ENCODE measurements around the gene MDN1. TPM values are rescaled to one million over a fixed set of nuclear protein-coding genes. Genes with fewer than 3 reads are reported as not detected.

Gene MDN1
- total RNA-seq, 2 donors from 2014 or later: 85.4 to 145 TPM

- Histone ChIP-seq H3K36me3 (ENCODE audit: control insufficient read depth, insufficient read depth, low read length) (peaks cover 92% of the 10 kb centered on the region), H3K4me3 (ENCODE audit: low read length) (no peak overlapping the region), H3K27ac (ENCODE audit: low read depth, low read length) (no peak overlapping the region), H3K27me3 (ENCODE audit: control insufficient read depth, insufficient read depth, low read length, poor library complexity, severe bottlenecking) (no peaks in the 10 kb centered on the region), H3K9me3 (ENCODE audit: control insufficient read depth, low read length) (no peaks in the 10 kb centered on the region), H3K4me1 (ENCODE audit: control insufficient read depth, insufficient read depth, low read length) (peaks cover 5% of the 10 kb centered on the region), H3K9ac (ENCODE audit: extremely low read depth, low read length, poor library complexity, severe bottlenecking) (no peak overlapping the region)
- H3K27me3 Mint-ChIP-seq (ENCODE audit: insufficient read depth): no peaks in the 10 kb centered on the region
- H3K4me1 Mint-ChIP-seq: peaks cover 24% of the 10 kb centered on the region
- no peaks in the 10 kb centered on the region for H3K9me3 Mint-ChIP-seq
- H3K4me3 Mint-ChIP-seq: no peak overlapping the region
- peaks cover 80% of the 10 kb centered on the region for H3K36me3 Mint-ChIP-seq (ENCODE audit: low read depth)
- DNase-seq: no peak
- WGBS, 2 experiments (ENCODE audit: insufficient coverage in 1 of 2, insufficient read length in 1 of 2): 70% methylated on average over 5 of the region's 6 CpGs; no CpG with 5 or more reads in 1 of the 2 experiments
- peak overlapping the region; percentile 80 for H3K27ac Mint-ChIP-seq
- TF ChIP-seq, protein P1, sequence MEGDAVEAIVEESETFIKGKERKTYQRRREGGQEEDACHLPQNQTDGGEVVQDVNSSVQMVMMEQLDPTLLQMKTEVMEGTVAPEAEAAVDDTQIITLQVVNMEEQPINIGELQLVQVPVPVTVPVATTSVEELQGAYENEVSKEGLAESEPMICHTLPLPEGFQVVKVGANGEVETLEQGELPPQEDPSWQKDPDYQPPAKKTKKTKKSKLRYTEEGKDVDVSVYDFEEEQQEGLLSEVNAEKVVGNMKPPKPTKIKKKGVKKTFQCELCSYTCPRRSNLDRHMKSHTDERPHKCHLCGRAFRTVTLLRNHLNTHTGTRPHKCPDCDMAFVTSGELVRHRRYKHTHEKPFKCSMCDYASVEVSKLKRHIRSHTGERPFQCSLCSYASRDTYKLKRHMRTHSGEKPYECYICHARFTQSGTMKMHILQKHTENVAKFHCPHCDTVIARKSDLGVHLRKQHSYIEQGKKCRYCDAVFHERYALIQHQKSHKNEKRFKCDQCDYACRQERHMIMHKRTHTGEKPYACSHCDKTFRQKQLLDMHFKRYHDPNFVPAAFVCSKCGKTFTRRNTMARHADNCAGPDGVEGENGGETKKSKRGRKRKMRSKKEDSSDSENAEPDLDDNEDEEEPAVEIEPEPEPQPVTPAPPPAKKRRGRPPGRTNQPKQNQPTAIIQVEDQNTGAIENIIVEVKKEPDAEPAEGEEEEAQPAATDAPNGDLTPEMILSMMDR (conservative IDR thresholded peaks at IDR 0.05): no peak
Observed at GRCh38 chr6:89669002-89669401, 150.6 kb downstream of the MDN1 start.

- 31 to 72% methylated on average over 1 to 5 of the region's 5 CpGs for WGBS, 2 experiments (ENCODE audit: insufficient coverage in 1 of 2, insufficient read length in 1 of 2)
- H3K27me3 Mint-ChIP-seq (ENCODE audit: insufficient read depth): no peaks in the 10 kb centered on the region
Observed at GRCh38 chr6:89667872-89668556, 151.6 kb downstream of the MDN1 start.

DNA sequence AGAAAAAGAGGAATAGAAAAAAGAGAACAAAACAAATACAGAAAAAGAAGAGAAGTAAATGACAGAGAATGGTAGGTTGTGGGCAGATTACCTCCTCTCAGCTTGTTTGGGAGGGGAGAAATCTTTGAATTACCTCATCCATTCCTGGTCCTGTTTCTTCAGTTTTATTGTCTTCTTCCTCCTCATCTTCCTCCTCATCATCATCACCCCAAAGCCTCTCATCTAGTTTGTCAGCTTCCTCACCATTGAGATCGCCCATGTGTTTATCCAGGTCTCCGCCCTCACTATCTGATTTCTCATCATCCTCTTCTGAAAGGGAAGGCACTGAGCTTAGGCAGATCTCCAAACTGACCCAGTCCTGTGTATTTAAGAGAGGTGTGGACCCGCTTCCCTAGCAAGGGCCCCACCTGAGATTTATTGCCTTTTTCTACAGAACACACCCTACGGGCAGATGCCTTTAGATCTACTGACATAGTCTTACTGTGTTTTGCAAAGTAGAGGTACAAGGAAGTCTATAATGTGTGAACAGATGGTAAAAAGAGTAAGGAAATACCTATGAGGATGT, 156.9 kb downstream of the MDN1 start:
- peaks cover 94% of the 10 kb centered on the region for H3K36me3 ChIP-seq (ENCODE audit: control insufficient read depth, insufficient read depth, low read length)

More at GRCh38 chr6:89667872-89668556, 151.6 kb downstream of the MDN1 start:
- Mint-ChIP-seq H3K36me3 (ENCODE audit: low read depth) (peaks cover 82% of the 10 kb centered on the region), H3K4me3 (no peak overlapping the region), H3K4me1 (peaks cover 24% of the 10 kb centered on the region), H3K27ac (peak overlapping the region; percentile 32), H3K9me3 (no peaks in the 10 kb centered on the region)
- Histone ChIP-seq H3K4me1 (ENCODE audit: control insufficient read depth, insufficient read depth, low read length) (peaks cover 5% of the 10 kb centered on the region), H3K27me3 (ENCODE audit: control insufficient read depth, insufficient read depth, low read length, poor library complexity, severe bottlenecking) (no peaks in the 10 kb centered on the region), H3K27ac (ENCODE audit: low read depth, low read length) (peak overlapping the region; percentile 9), H3K36me3 (ENCODE audit: control insufficient read depth, insufficient read depth, low read length) (peaks cover 93% of the 10 kb centered on the region), H3K9ac (ENCODE audit: extremely low read depth, low read length, poor library complexity, severe bottlenecking) (no peak overlapping the region), H3K4me3 (ENCODE audit: low read length) (no peak overlapping the region), H3K9me3 (ENCODE audit: control insufficient read depth, low read length) (no peaks in the 10 kb centered on the region)
- no peak for DNase-seq
- TF ChIP-seq, protein P1 (conservative IDR thresholded peaks at IDR 0.05): no peak

More for the DNA sequence above, 156.9 kb downstream of the MDN1 start:
- H3K4me1 ChIP-seq (ENCODE audit: control insufficient read depth, insufficient read depth, low read length): no peaks in the 10 kb centered on the region
- H3K36me3 Mint-ChIP-seq (ENCODE audit: low read depth): peaks cover 85% of the 10 kb centered on the region
- H3K4me3 Mint-ChIP-seq: no peak overlapping the region
- H3K27ac Mint-ChIP-seq: peak overlapping the region; percentile 25
- TF ChIP-seq, protein P1 (conservative IDR thresholded peaks at IDR 0.05): no peak
- DNase-seq: no peak
- H3K9me3 ChIP-seq (ENCODE audit: control insufficient read depth, low read length): no peaks in the 10 kb centered on the region
- 94% methylated on average over 4 of the region's 4 CpGs; no CpG with 5 or more reads in 1 of the 2 experiments for WGBS, 2 experiments (ENCODE audit: insufficient coverage in 1 of 2, insufficient read length in 1 of 2)
- no peaks in the 10 kb centered on the region for H3K4me1 Mint-ChIP-seq
- H3K27ac ChIP-seq (ENCODE audit: low read depth, low read length): no peak overlapping the region
- H3K9ac ChIP-seq (ENCODE audit: extremely low read depth, low read length, poor library complexity, severe bottlenecking): no peak overlapping the region
- no peak overlapping the region for H3K4me3 ChIP-seq (ENCODE audit: low read length)
- H3K9me3 Mint-ChIP-seq: no peaks in the 10 kb centered on the region
- no peaks in the 10 kb centered on the region for H3K27me3 ChIP-seq (ENCODE audit: control insufficient read depth, insufficient read depth, low read length, poor library complexity, severe bottlenecking)
- H3K27me3 Mint-ChIP-seq (ENCODE audit: insufficient read depth): no peaks in the 10 kb centered on the region
